ENCODE measurements around the gene REG3G.

REG3G gene

DNA sequence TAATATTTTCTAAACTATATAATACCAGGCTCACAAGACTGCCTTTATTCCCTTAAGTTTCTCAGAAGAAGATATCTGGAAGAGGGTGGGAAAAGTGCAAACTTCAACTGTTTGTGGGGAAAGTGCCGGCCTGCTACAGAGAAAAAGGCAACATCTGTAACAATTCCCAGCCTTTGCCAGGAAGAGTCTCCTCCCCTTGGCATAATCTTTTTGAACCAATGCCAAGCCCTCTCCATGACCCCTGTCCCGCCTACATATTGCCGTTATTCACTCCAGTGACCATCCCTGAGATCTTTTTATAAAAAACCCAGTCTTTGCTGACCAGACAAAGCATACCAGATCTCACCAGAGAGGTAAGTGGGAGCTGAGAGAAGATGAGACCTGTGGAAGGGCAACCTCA is at the start of gene REG3G:
Gene REG3G (plus strand): TSS at position 282 of the 400 bp plus-strand sequence. CDS start 392 bp downstream, outside the sequence.
- DNase-seq (ENCODE audit: low read depth): no peak
- TF ChIP-seq, protein P1, sequence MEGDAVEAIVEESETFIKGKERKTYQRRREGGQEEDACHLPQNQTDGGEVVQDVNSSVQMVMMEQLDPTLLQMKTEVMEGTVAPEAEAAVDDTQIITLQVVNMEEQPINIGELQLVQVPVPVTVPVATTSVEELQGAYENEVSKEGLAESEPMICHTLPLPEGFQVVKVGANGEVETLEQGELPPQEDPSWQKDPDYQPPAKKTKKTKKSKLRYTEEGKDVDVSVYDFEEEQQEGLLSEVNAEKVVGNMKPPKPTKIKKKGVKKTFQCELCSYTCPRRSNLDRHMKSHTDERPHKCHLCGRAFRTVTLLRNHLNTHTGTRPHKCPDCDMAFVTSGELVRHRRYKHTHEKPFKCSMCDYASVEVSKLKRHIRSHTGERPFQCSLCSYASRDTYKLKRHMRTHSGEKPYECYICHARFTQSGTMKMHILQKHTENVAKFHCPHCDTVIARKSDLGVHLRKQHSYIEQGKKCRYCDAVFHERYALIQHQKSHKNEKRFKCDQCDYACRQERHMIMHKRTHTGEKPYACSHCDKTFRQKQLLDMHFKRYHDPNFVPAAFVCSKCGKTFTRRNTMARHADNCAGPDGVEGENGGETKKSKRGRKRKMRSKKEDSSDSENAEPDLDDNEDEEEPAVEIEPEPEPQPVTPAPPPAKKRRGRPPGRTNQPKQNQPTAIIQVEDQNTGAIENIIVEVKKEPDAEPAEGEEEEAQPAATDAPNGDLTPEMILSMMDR (conservative IDR thresholded peaks at IDR 0.05; ENCODE audit: low read length): no peak

DNA sequence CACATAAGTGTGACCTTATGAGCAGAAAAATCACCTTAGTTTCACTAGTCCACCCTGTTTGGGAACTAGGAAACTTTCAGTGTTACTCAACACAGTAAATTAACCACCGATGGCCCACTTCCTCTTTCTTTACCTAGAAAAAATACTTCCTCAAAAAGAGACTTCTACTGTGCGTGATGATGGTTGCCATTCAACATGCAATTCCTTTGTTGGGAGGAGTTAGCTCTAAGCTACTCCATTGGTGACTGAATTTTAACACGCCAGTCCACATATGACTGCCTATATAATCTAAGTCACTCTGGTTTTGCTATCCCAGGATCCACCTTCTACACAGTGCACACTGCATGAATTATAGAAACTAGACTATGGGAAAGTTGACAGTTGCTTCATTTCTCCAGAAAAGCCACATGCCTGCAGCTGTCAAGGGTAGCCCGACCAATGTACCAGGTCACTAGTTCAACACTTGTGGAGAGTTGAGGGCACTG is 47.8 kb upstream of the REG3G start:
- TF ChIP-seq, protein P1 (conservative IDR thresholded peaks at IDR 0.05; ENCODE audit: low read length): no peak
- H3K4me3 ChIP-seq (ENCODE audit: low read length): no peak overlapping the region
- no peak for DNase-seq (ENCODE audit: low read depth)

More for the DNA sequence above, at the start of gene REG3G:
- no peak within 1 kb of the TSS for H3K4me3 ChIP-seq (ENCODE audit: low read length)

DNA sequence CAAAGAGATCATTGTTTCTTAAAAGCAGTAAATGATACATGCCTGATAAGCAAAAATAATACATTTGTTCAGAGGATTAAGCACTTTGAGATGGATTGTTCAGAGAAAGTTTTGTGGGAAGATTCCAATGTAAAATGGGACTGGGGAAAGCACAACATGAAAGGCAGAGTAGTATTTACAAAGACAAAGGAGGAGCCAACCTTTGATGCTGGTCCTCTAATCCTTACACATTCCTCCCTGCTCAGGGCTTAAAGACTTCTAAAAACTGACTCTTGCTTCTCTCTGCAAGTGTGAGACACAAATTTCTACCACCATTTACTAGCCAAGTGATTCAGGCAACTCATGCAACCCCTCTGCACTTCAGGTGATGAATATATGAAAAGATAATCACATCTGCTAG is 47.2 kb upstream of the REG3G start:
- DNase-seq (ENCODE audit: low read depth): no peak
- TF ChIP-seq, protein P1 (conservative IDR thresholded peaks at IDR 0.05; ENCODE audit: low read length): no peak
- H3K4me3 ChIP-seq (ENCODE audit: low read length): no peak overlapping the region

DNA sequence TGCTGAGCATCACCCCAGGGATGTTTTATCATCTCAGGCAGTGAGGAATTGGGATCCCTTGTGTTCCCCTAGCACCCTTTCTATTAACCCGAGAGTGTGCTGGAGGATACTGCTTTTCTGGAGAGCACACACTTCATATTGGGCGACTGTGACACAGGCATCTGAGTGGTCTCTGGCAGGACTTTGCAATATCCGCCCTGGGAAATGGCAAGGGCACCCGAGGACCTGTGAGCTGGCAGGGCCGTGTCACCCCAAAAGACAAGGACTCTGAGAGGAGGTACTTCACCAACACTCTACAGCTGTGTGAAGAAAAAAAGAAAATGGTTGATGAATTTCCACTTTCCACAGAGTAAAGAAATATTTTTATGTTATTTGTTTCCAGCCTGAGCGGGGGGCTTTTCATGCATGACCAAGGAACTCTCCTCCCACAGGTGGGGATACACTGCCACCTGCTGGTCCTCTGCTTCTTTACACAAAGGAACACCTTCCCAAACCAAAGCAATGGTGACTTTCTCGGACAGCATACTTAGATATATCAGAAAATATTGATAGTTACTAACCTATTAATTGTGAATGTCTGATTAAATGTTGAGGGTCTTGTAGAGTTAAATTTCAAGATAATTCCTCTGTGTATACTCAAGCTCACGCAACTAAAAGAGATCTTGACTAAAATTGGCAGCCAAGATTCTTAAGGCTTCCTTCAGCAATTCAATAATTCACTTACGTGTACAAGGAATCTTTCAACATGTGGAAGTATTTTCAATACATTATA is 45.9 kb upstream of the REG3G start:
- no peak for DNase-seq (ENCODE audit: low read depth)
- TF ChIP-seq, protein P1 (conservative IDR thresholded peaks at IDR 0.05; ENCODE audit: low read length): peak; percentile 32
- no peak overlapping the region for H3K4me3 ChIP-seq (ENCODE audit: low read length)

DNA sequence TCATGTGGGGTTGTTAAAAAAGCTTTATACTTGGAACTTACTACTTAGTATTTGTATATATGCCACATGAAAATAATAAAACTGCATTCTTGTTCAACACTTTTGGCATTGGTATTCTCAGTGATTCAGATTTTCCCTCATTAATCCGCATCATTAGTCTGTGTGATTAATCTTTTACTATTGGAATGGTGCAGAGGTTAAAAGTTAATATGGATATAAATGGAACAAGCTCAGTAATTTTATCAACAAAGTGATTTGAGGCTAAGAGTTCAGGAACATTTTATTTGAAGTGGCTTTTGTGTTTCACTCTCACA is 45.4 kb upstream of the REG3G start:
- DNase-seq (ENCODE audit: low read depth): no peak
- TF ChIP-seq, protein P1 (conservative IDR thresholded peaks at IDR 0.05; ENCODE audit: low read length): no peak
- H3K4me3 ChIP-seq (ENCODE audit: low read length): no peak overlapping the region

DNA sequence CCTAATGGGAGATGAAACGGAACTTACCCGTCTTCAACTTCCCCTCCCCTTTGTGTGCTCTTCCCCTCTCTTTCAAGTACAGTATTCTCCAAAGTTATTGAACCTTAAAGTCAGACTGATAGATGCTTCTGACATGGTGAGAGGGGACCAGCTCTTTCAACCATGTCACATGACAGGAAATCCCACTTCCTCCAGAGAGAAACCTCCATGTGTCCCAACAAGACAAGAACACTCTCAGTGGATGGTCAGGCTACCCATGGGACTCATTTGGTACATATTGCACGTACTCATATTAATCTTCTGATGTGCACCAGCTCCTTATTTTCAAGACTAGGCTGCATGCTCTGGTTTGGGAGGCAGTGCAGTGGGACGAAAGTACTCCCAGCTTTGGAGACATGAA is 44.6 kb upstream of the REG3G start:
- TF ChIP-seq, protein P1 (conservative IDR thresholded peaks at IDR 0.05; ENCODE audit: low read length): no peak
- DNase-seq (ENCODE audit: low read depth): no peak
- no peak overlapping the region for H3K4me3 ChIP-seq (ENCODE audit: low read length)

DNA sequence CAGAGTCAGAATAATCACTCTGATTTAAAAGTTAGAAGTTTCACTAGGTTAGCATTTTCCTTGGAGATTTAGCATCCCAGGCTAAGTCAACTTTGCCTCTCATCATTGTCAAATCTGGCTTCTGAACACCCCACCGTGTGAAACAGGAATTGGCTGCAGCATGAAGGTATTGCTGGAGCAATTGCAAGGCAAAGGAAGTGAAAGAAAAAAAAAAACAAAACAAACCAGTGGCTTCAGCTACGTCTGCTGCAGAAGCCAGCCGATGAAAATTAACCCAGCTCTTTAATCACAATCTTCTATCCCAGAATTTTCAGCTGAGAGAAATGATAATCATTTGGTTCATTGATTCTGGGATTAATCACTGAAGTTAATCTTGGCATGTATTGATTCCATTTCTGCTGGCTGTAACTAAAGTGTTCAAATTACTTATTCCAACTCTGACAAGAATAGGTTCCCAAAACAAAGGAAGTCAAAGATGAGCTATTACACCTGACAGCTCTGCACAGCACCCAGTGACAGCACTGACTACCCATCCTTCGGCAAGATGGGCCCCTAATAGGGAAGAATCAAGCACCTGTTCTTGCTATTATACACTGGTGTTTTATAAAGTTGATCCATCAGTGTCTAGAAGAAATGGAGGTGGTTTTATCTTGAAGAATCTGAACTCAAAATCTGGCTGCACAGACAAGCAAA is 42.7 kb upstream of the REG3G start:
- TF ChIP-seq, protein P1 (conservative IDR thresholded peaks at IDR 0.05; ENCODE audit: low read length): no peak
- no peak overlapping the region for H3K4me3 ChIP-seq (ENCODE audit: low read length)
- no peak for DNase-seq (ENCODE audit: low read depth)

Measured in AG10803 (cell line).